CD4-positive, alpha-beta T cell treated with Interleukin-17A for 4 hours (primary cell): ENCODE results near the gene CLCA1.

ENCODE experiments used
- DNase-seq: peaks from one replicate; pipeline ENCODE4 v3.0.0-alpha.2; 2020; ENCODE audit warnings: mixed read lengths

Gene CLCA1

DNA sequence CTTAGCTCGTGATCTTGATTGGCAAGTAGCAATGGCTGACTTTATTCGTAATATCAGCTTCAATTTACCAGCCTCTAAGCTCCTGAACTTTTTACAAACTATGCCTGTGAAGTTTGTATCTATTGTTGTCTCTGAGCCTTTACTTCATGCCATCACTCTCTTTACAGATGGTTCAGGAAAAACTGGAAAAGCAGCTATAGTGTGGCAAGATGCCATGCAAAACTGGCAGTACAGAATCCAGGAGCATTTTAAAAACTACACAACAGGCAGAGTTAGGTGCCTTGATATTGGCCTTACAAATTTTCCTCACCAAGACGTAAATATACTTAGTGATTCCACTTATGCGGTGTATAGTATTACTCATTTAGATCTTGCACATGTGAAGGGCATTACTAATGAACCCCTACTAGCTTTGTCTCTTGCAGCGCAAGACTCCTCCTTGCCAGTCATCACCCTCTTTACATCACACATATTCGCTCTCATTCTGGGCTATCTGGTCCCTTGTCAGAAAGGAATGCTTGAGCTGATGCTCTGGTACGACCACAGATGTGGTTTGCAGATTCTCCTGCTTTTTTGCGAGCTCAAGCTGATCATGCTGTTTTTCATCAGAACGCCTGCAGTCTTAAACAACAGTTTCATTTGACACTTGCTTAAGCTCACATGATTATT is 36.3 kb downstream of the CLCA1 start:
- no peak for DNase-seq

DNA sequence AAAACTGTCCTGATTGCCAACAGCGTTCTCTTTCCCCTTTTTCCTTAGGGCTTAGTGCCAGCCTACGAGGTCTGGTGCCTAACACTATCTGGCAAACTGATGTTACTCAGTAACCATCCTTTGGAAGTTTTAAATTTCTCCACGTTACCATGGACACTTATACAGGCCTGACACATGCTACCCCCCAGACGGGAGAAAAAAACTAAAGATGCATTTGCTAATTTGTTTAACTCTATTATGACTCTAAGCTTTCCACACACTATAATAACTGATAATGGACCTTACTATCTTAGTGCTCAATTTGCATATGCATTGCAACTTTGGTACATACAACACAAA is 36.8 kb downstream of the CLCA1 start:
- no peak for DNase-seq

DNA sequence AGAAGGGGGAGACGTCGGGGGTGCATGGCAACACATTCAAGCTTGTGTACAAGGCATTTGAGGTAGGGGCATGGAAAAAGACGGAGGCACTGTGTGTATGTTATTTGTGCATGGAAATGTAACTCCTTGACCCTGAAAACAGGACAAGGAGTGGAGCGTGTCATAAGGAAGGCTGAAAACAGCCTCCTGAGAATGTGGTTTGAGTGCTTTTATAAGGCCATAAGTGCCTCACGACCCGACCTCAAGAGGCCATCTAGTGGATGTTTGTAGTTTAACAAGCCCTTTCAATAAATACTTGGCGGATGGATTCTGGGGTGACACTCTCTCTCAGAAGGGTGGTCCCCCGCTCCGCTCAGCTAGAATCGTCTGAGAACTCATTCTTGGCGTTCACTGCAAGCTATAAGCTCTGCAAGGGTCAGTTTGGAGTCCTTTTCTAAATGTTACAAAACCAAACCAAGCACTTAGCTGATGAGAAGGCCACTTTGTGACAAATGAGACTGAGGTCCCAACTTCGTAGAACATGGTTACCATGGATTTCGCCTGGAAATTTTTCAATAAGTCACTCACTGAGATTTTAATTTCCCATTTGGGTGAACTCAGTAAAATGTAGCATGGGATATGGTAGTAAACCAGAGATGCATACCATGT is 39.3 kb downstream of the CLCA1 start:
- DNase-seq: no peak

DNA sequence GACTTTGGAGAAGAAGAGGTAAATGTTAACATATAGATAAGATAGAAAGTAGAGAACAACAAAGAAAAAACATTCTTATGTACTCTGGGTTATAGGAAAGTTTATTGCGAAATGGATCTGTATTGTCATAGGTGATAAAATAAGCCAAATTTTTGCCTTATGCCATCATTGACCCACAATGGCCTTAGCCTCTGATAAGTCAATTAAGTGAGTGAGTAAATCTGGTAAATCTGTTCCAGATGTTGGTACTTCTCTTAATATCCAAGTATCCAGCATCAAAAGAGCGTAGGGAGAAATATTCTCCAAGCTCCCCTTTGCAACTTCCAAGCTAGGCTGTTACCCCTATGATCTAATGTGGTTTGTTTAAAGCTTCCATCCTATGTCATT is 39.8 kb downstream of the CLCA1 start:
- DNase-seq: no peak

DNA sequence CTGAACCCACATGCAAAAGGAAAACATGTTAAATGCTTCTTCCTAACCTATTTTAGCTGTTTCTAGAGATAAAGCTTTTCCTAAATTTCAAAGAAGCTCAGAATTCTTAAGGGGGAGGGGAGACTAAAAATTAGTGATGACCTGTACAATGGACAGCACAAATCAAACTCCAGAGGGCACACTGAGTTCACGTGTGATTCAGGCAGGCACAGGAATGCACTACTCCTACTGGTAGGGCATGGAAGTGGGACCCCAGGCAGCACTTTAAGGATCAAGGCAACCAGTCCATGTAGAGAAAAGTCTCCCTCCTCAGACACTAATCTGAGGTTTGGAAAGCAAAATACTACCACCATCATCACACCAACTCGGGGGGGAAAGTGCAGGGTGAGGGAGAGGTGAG is 46.9 kb downstream of the CLCA1 start:
- DNase-seq: no peak

DNA sequence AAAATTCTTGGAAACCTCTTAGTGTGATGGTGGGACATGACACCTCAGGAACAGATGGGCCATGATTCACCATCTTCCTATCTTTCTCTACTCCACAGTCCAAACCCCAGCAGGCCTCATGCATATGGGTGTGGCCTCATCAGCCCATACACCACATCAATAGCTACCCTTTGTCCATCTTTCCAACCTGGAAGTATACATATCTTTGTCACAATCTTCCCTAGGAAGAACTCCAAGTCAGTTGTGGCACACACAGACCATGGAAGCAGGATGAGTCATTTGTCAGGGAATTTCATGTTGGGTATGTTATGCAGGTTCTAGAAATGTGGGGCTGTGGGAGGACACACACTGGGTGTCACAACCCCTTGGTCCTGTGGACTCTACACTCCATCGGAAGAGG is 47.6 kb downstream of the CLCA1 start:
- no peak for DNase-seq

DNA sequence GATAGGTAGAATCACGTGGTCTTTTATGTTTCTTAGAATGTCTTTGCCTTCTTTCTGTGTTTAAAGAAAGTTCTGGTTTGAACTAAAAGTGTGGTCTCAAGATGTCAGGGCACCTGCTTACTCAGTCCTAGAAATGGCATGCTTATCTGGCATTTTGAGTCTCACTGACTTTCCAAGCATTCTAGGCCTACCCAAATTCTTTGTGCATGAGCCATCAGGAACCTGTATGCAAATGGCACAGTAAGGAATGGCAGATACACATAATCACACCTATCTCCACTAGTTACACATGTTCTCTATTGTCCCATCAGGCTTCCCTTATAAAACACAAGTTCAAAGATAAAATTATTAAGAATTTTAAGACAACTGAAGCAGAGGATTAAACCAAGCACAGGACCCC is 48.6 kb downstream of the CLCA1 start:
- DNase-seq: no peak

DNA sequence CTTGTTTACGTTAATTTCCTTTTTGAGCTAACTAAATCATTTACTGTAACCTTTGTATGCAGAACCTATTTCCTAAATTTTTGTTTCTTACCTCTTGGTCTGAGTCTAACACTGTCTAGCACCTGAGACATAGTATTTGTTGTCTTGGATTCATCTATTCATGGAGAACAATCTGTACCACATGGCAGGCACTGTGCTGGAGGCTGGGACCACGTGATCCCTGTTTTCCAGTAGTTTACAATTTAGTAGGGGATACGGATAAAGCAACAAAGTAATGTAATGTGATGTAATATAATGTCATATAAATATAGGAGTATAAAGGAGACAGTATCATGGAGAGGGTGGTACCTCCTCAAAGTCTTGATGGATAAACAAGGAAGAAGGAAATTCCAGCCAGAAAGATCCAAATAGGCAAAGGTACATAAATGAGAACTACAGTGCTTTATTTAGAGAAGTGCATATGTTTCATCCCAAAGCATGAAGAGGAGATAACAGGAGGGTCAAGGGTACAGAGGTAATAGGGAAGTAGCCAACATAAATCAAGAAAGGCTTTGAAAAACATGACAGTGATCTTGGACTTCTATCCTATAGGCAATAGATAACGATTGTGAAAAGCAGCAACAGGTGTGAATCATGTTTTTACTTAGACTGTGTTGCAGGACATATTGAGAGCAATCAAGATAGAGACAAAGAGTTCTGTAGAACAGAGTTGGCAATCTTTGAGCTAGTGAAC is 52.2 kb downstream of the CLCA1 start:
- no peak for DNase-seq

DNA sequence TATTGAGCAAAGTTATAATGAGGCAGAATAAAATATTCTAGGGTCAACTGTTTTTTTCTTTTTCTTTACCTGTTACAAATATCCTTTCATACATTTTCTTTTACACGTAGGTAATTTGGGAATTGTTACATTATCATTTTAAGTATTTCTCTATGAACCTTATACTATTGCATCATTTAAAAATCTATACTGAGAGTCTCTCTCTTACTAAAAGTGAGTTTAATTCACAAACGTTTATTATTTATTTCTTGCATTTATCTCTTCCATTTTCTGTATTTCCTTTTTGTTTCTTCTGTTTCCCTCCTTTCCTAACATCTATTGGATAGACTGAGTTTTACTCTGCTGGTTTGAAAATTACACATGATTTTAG is 52.8 kb downstream of the CLCA1 start:
- DNase-seq: no peak

DNA sequence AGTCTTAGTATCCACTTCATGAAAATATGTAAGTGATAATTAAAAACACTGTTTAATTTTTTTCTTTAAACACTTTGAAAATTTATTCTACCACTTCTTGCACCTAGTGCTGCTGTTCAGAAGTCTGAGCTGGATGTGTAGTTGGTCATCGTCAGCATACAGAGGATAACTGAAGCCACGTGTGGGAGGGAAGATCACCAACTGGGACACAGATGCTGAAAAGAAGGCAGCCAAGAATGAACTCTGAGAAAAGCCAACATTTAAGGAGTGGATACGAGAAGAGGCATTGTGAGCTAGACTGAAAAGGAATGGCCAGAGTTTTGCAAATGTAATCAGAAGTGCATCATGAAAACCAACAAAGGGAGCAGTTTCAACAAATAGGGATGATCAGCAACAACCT is 53.5 kb downstream of the CLCA1 start:
- DNase-seq: no peak

DNA sequence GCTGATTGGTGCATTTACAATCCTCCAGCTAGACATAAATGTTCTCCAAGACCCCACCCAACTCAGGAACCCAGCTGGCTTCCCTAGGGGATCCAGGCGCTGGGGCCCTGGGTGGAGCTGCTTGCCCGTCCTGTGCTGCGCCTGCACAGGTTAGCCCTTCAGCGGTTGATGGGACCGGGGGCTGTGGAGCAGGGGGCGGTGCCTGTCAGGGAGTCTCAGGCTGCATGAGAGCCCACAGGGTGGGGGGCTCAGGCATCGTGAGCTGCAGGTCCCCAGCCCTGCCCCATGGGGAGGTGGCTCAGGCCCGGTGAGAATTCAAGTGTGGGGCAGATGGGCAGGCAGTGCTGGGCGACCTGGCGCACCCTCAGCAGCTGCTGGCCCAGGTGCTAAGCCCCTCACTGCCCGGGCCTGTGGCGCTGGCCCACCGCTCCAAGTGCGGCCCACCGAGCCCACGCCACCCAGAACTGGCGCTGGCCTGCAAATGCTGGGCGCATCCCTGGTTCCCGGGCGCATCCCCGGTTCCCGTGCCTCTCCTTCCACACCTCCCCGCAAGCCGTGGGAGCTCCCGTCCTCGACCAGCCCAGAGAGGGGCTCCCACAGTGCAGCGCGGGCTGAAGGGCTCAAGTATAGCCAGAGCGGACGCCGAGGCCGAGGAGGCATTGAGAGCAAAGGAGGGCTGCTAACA is 55.1 kb downstream of the CLCA1 start:
- DNase-seq: no peak

DNA sequence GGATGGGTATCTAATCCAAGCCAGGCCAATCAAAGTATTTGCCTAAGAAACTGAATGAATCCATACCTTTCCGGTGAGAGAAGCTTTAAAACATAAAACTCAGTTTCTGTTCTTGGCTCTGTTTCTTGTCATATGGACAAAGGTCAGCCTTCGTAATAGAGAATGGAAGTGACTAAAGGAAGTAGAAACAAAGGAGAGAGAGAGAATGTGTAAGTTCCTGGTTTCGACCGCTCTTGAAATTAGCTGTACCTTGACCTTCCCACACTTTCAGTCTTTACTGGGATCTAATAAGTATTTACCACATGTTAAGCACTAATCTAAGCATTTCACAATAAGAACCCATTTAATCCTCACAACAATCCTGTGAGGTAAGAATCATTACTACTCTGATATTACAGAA is 58.6 kb downstream of the CLCA1 start:
- no peak for DNase-seq

DNA sequence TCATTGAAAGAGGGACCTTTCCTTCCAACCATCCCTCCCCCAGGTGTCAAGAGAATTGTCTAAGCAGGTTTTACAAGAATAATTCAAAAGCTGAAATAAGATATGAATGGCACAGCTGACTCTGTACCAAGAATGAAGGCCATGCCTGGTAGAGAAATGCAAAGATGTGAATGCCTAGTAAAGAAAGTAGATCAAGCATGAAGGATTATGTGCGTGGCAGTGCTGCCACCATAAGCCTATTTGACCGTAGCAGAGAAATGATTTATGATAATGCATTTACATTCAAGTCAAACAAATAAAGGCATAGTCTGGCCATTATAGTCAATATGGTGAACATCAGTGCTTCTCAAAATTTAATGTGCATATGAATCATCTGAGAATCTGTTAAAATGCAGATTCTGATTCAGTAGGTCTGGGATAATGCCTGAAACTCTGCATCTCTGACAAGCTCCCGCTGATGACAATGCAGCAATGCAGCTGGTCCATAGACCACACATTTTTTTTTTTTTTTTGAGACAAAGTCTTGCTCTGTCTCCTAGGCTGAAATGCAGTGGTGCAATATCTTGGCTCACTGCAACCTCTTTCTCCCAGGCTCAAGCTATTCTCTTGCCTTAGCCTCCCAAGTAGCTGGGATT is 61.6 kb downstream of the CLCA1 start:
- DNase-seq: no peak

DNA sequence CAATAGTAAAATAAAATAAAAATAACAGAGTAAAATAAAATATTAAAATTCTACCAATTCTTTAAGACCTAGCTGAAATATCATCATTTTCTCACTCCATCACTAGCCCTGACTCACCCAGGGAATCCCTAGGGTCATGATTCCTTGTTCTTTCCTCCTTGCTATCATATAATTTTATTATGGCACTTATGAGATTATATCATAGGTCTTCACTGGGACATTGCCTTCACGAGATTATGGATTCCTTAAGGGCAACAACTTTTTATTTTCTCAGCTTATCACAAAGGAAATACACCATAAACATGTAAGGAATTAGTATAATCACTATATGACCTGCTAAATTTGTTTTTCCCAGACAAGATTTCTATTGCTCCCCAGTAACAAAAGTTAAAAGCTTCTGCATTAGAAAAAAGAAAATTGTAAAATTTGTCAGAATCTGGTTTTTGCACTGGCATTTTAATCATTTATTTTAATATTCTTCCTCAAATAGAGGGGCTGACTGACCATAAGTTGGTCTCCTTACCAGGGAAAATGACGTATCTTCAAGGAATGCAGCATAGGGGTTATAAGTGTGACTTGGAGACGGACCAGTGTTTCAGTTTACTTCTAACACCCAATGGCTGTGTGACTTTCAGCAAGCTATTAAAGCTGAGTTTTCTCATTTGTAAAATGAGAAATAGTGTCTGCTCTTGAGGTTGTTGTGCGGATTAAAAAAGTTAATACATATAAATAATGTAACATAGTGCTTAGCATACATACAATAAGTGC is 69.4 kb downstream of the CLCA1 start:
- DNase-seq: no peak

DNA sequence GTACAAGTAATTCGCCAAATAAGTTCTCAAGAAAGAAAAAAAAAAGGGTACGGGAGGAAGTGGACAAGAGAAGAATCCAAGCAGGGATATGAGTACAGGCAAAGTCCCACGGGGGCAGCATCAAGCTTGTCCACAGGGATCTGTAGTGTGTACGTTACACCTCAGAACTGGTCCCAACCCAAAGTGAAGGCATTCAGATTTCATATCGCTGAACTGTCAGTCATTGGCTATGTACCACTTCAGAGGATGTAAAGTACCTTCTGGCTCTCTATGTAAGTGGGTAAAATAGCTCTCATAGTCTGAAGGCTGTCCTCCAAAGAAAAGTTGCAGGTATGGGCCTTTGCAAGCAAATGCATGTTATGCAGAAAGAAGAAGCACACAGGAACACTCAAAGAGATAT is 70.0 kb downstream of the CLCA1 start:
- no peak for DNase-seq

DNA sequence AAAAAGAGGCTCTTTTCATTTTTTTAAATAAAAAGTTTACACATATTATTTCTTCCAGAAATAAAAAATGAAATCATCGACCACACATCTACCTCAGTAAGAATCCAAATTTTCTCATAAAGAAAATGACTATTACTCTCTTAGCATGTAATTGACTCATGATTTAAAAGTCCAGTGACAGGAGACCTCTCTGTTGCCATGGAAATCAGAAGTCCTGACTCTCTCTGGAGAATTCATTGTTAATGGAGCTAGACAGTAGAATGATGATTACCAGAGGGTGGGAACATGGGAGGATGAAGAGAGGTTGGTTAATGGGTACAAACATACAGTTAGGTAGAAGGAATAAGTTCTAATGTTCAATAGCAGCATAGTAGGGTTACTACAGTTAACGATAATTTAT is 73.1 kb downstream of the CLCA1 start:
- no peak for DNase-seq

DNA sequence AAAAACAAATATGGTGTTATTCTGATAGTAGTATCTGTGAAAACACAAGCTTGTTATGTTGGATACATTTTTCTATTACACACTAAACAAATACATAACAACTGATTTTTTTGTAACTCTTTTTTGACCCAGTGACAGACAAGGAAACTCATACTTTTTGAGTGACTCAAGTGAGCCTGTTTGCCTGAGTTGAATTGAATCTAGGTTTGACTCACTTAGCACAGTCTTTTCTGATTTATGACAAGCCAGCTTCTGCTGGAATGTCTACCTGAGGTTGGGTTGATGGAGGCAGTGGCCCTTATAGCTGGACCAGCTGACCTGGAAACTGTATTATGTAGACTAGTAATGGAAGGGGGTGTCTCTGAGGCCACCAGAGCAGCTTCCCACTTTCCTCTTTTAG is 73.9 kb downstream of the CLCA1 start:
- DNase-seq: no peak

DNA sequence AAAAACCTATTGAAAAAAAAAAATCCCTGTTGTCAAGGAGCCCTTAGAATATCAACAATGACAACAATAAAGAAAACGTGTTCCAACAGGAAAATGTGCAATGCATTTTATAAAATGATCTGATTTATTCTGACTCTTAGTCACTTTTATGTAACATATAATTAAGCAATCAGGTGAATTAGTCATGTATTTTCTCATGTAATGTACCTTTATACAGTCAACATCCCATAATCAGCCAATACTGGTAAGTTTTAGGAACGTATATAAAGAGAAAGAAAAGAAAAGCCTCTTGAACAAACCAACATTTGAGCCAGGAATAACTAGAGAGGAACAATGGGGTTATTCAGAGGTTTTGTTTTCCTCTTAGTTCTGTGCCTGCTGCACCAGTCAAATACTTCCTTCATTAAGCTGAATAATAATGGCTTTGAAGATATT is 78.1 kb downstream of the CLCA1 start, which contains the start of gene CLCA4:
TSS of gene CLCA4 (plus strand) at position 292 of the 435 bp plus-strand sequence. CDS start at position 334, 42 bp downstream.
- no peak for DNase-seq

DNA sequence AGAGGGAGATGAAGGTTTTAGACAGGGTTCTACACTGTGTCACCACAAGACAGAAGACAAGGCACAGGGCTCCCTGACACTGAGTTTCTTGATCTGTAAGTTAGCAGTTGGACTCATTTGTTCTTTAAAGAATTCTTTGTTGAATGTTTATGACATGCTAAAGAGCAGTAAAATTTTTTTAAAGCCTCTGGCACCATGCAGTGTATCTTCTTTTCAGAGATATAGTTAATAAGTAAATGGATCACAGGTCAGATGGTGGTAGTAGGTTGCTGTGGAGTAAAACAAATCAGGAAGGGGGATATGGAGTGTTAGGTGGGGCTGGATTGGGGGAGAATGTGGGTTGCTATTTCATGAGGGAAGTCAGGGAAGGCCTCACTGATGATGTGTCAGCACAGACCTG is 80.1 kb downstream of the CLCA1 start:
- no peak for DNase-seq
